Neural crest cell (in vitro differentiated cells): ENCODE results near the gene AMIGO3. TPM values are rescaled to one million over a fixed set of nuclear protein-coding genes. Genes with fewer than 3 reads are reported as not detected.
A peak's percentile ranks its signal among the peaks of the same experiment; 100 is the strongest.

Experiments
- DNase-seq: peaks from one replicate; pipeline ENCODE4 v3.0.0; 2021; ENCODE audit warnings: low read depth, mixed read lengths, low spot score
- H3K27ac Mint-ChIP-seq: one replicate; pipeline ENCODE4 v1.8.0; 2021; ENCODE audit warnings: mild to moderate bottlenecking, mixed read lengths; ENCODE audit not compliant: unreplicated experiment
- H3K27me3 Mint-ChIP-seq: 2 replicates; pipeline ENCODE4 v1.8.0; 2021; ENCODE audit warnings: low read depth, mild to moderate bottlenecking, mixed read lengths
- H3K36me3 Mint-ChIP-seq: 2 replicates; pipeline ENCODE4 v1.8.0; 2021; ENCODE audit warnings: low read depth, mild to moderate bottlenecking, mixed read lengths
- H3K4me1 Mint-ChIP-seq: 2 replicates; pipeline ENCODE4 v1.8.0; 2021; ENCODE audit warnings: mixed read lengths
- H3K4me3 Mint-ChIP-seq: one replicate; pipeline ENCODE4 v1.8.0; 2021; ENCODE audit warnings: mild to moderate bottlenecking, mixed read lengths
- H3K9me3 Mint-ChIP-seq: 2 replicates; pipeline ENCODE4 v1.8.0; 2021; ENCODE audit warnings: mixed read lengths
- total RNA-seq: library from RNA; stranded (reverse); gene quantifications from 2 replicates; pipeline ENCODE4 v1.2.1, GENCODE V29; 2021
- TF ChIP-seq, protein P1 (sequence below): fragments of 200-600 bp; sonication (generic); conservative IDR thresholded peaks from 2 replicates; pipeline ENCODE4 v1.5.0; 2021; ENCODE audit warnings: antibody characterized with exemption, mild to moderate bottlenecking

Gene AMIGO3
- total RNA-seq, 1 donor from 2014 or later = 0.96 TPM

DNA sequence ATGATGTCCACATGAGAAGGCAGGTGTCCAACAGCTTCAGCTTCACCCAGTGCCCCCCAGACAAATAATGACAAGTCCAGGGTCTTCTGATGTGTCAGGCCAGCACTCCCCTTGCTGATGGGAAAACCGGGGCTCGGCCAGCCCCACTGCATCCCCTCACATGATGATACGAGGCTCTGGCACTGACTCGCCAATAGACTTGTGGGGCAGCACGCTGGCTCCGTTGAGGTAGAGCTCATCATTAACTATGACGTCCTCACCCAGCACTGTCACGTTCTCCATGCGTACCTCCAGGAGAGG is 2.1 kb upstream of the AMIGO3 start:
- Mint-ChIP-seq H3K9me3 (no peaks in the 10 kb centered on the region), H3K4me3 (peak overlapping the region; percentile 98), H3K27ac (no peak overlapping the region), H3K36me3 (peaks cover 8% of the 10 kb centered on the region), H3K4me1 (peaks cover 36% of the 10 kb centered on the region), H3K27me3 (peaks cover 19% of the 10 kb centered on the region)
- no peak for DNase-seq
- TF ChIP-seq, protein P1, sequence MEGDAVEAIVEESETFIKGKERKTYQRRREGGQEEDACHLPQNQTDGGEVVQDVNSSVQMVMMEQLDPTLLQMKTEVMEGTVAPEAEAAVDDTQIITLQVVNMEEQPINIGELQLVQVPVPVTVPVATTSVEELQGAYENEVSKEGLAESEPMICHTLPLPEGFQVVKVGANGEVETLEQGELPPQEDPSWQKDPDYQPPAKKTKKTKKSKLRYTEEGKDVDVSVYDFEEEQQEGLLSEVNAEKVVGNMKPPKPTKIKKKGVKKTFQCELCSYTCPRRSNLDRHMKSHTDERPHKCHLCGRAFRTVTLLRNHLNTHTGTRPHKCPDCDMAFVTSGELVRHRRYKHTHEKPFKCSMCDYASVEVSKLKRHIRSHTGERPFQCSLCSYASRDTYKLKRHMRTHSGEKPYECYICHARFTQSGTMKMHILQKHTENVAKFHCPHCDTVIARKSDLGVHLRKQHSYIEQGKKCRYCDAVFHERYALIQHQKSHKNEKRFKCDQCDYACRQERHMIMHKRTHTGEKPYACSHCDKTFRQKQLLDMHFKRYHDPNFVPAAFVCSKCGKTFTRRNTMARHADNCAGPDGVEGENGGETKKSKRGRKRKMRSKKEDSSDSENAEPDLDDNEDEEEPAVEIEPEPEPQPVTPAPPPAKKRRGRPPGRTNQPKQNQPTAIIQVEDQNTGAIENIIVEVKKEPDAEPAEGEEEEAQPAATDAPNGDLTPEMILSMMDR = no peak

DNA sequence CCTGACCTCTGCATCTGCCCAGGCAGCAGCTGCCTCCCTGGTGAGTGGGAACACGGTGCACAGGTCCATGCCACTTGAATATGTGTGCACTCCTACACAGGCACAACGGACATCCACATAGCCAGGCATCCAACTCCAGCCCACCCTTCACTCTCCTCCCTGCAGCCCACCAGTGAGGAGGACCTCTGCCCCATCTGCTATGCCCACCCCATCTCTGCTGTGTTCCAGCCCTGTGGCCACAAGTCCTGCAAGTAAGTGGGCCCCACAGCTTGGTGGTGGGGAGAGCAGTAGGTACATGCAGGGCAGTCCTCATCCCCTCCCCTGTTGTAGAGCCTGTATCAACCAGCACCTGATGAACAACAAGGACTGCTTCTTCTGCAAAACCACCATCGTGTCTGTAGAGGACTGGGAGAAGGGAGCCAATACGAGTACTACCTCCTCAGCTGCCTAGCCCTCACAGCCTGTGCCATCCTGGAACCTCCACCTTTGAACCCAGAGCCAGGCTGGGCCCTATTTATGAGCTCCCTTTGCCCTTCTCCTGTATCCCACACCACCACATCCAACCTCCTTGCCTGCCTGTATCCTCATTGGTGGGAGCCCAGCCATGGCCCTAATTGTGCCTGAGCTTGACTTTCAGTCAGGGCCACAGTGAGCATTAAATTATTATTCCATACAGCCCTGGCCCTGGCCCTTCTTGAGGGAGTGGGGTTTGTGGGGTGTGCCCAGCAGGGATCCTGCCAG is 1.5 kb upstream of the AMIGO3 start:
- Mint-ChIP-seq H3K9me3 (no peaks in the 10 kb centered on the region), H3K27ac (peak overlapping the region; percentile 29), H3K27me3 (peaks cover 19% of the 10 kb centered on the region), H3K36me3 (peaks cover 8% of the 10 kb centered on the region), H3K4me3 (peak overlapping the region; percentile 98), H3K4me1 (peaks cover 36% of the 10 kb centered on the region)
- TF ChIP-seq, protein P1 = no peak
- no peak for DNase-seq

DNA sequence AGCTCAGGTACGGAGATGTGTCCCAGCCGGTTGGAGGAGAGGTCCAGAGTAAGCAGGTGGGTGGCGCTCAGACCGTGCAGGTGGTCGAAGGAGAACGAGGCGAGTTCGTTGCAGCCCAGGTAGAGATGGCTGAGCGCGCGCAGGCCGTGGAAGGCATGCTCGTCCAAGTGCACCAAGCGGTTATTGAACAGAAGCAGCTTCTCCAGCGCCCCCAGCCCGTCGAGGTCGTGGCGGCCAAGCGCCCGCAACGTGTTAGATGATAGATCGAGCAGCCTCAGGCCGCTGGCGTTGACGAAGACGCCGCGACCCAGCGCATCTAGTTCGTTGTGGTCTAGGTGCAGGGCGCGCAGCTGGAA is 648 bp downstream of the AMIGO3 start:
- Mint-ChIP-seq H3K9me3 (no peaks in the 10 kb centered on the region), H3K4me3 (peak overlapping the region; percentile 98), H3K27ac (peak overlapping the region; percentile 92), H3K36me3 (peaks cover 8% of the 10 kb centered on the region), H3K4me1 (peaks cover 27% of the 10 kb centered on the region), H3K27me3 (peaks cover 17% of the 10 kb centered on the region)
- no peak for DNase-seq
- TF ChIP-seq, protein P1 = no peak

DNA sequence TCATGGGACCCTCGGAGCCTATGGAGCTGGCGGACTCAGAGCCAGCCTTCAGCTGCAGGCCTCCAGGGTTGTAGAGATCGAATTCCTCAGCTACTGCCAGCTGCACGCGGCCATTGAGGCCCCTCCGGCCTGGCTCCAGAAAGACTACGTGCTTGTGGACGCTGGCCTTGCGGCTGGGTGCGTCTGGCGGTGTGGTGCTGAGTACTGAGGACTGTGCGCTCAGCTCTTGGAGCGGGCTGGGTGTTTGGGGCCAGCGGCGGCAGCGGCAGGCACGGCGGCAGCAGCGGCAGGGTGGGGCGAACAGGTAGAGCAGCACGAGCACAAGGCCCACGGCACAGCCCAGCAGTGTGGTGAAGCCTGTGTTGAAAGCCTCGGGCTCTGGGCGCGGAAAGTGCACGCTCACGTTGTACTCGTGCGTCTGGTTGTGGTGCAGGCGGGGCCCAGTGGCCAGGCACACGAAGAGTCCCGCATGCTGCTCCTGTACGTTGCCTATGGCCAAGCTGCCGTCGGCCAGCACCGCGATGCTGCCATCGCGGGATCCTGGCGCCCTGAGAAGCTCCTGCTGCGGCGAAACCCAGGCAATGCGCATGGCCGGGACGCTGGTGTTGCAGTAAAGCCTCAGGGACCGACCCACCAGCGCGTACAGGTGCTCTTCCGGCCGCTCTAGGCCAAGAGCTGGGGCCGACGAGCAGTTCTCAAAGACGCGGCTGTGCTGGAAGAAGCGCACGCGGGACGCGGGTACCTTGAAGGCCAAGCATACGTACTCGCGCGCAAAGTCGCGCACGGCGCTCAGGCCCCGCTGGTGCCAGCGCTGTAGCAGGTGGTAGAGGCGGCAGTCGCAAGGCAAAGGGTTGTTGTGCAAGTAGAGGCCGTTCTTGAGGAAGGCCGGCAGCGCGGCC is 1.3 kb downstream of the AMIGO3 start:
- DNase-seq = no peak
- peaks cover 8% of the 10 kb centered on the region for H3K36me3 Mint-ChIP-seq
- TF ChIP-seq, protein P1 = no peak
- peaks cover 25% of the 10 kb centered on the region for H3K4me1 Mint-ChIP-seq
- H3K27me3 Mint-ChIP-seq = peaks cover 15% of the 10 kb centered on the region
- no peaks in the 10 kb centered on the region for H3K9me3 Mint-ChIP-seq
- H3K27ac Mint-ChIP-seq = peak overlapping the region; percentile 92
- peak overlapping the region; percentile 98 for H3K4me3 Mint-ChIP-seq

DNA sequence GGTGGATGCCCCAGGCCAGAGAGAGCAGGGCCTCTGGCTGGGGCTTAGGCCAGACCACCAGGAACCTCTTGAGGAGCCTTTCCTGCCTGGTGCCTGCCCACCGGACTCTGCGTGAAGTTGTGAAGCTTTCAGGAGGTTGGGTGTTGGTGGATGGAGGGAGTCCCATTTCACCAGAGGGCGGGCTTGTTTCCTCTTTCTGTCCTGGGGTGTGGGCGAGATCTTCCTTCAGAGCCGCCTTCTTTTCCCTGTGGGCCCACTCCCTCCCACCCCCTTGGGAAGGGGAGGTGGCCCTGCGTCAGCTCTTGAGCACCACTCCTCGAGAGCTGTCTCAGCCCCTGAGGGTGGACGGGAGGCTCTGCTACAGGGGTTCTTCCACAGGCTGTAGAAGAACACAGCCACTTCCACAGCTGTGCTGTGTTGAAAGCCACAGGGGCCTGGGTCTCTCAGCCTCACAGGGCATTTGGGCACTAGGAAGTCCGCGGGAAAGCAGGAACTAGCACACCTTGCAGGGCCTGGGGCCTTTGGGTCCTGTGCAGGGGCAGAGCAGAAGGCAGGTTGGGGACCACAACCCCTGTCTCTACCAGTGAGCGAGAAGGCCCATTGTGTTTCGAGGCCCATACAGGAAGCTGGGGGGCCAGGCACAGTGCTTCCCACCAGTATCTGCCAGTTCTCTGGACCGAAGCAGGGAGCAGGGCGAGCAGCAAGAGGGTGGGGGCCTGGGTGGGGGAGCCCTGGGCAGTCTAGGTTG is 2.1 kb downstream of the AMIGO3 start:
- Mint-ChIP-seq H3K4me3 (peak overlapping the region; percentile 69), H3K27me3 (peaks cover 11% of the 10 kb centered on the region), H3K36me3 (peaks cover 4% of the 10 kb centered on the region), H3K27ac (no peak overlapping the region), H3K4me1 (peaks cover 17% of the 10 kb centered on the region), H3K9me3 (no peaks in the 10 kb centered on the region)
- TF ChIP-seq, protein P1 = no peak
- DNase-seq = peak; percentile 9
